ENCODE results near the gene SFPQ. TPM values are rescaled to one million over a fixed set of nuclear protein-coding genes. Genes with fewer than 3 reads are reported as not detected.

Gene SFPQ
- total RNA-seq, 1 experiment from 2014 or later, result 299 TPM

DNA sequence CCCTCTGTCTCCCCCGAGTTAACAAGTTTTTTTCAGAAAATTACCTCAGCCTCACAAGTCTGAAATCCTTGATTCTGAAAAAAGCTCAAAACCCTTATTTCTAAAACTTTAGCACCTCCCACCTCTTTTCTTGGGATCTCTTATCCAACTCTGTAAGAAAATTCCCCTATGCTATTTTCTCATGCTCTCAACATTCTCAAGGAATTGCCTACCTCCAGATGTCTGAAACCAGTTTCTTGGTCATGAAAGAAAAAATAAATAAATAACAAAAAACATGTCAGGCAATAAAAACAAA, 18.1 kb upstream of the SFPQ start:
- no peaks in the 10 kb centered on the region for H4K20me1 ChIP-seq (ENCODE audit: insufficient read depth)
- no peak overlapping the region for H2AFZ ChIP-seq
- TF ChIP-seq, protein P1, sequence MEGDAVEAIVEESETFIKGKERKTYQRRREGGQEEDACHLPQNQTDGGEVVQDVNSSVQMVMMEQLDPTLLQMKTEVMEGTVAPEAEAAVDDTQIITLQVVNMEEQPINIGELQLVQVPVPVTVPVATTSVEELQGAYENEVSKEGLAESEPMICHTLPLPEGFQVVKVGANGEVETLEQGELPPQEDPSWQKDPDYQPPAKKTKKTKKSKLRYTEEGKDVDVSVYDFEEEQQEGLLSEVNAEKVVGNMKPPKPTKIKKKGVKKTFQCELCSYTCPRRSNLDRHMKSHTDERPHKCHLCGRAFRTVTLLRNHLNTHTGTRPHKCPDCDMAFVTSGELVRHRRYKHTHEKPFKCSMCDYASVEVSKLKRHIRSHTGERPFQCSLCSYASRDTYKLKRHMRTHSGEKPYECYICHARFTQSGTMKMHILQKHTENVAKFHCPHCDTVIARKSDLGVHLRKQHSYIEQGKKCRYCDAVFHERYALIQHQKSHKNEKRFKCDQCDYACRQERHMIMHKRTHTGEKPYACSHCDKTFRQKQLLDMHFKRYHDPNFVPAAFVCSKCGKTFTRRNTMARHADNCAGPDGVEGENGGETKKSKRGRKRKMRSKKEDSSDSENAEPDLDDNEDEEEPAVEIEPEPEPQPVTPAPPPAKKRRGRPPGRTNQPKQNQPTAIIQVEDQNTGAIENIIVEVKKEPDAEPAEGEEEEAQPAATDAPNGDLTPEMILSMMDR (conservative IDR thresholded peaks at IDR 0.05), result no peak
- no peak for TF ChIP-seq EZH2 (IDR thresholded peaks at IDR 0.05; ENCODE audit: low read depth)
- no peak overlapping the region for H3K4me2 ChIP-seq
- no peaks in the 10 kb centered on the region for H3K79me2 ChIP-seq (ENCODE audit: low read depth)
- H3K27ac ChIP-seq, result no peak overlapping the region
- H3K4me1 ChIP-seq (replicated peaks; ENCODE audit: insufficient read depth), result no peaks in the 10 kb centered on the region
- no peak overlapping the region for H3K4me3 ChIP-seq
- CTCF ChIA-PET, result interaction anchor here (0.7 kb wide), 1 partner anchor 89 kb away, joined by 8 read pairs; no protein-coding TSS in a partner anchor
- intact Hi-C loops (cut with micrococcal nuclease; ENCODE audit: unreplicated experiment), result no loop called here
- no peak for DNase-seq
- H3K36me3 ChIP-seq (ENCODE audit: low read depth), result no peaks in the 10 kb centered on the region
- H3K9me2 ChIP-seq (ENCODE audit: insufficient read depth), result no peaks in the 10 kb centered on the region
- no TSS peak for BruUV-seq (replicated peaks)
- H3K9me3 ChIP-seq (ENCODE audit: insufficient read depth, low read depth), result no peaks in the 10 kb centered on the region
- H3K27me3 ChIP-seq (ENCODE audit: insufficient read depth, low read depth), result no peaks in the 10 kb centered on the region
- H3F3A ChIP-seq (ENCODE audit: insufficient read depth, low read depth), result no peaks in the 10 kb centered on the region
- POLR2A ChIA-PET (ENCODE audit: unreplicated experiment), result interaction anchor here (0.6 kb wide), 1 partner anchor 349 kb away, joined by 3 read pairs; no protein-coding TSS in a partner anchor

DNA sequence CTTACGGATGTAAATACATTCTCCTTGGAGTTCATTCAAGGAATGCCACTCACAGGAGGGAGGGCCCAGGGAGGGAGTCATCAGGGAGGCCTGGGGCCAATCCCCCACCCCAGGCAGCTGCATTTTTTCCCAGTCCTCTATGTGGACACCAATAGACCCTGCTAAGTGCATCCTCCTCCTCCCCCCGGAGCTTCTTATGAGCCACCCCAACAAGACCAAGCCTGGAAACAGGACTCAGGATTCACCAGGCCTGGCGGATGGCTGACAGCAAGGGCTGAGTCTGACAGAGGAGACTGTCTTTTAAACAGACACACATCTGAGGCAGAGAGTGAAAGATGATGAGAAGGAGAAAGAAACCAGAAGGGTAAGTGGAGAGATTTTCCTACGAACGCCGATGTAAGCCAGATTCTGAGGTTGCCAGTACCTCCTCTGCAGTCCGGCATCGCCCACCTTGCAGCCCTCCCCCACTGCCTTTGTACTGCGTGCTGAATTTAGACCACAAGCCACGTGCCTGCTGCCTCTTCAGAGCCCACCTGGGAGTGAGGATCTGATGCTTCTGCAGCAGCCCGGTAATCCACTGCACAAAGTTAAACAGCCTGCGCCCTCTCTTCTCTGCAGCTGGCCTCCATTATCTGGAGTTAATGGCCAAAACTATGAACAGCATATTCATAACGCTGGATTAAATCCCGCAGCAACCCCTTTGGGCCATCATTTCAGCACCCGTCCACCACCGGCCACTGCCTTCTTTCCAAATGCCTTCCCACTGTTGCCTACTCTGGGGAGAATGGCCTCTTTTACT, 17.6 kb upstream of the SFPQ start:
- intact Hi-C loops (cut with micrococcal nuclease; ENCODE audit: unreplicated experiment), result no loop called here
- TF ChIP-seq EZH2 (IDR thresholded peaks at IDR 0.05; ENCODE audit: low read depth), result no peak
- TF ChIP-seq, protein P1 (conservative IDR thresholded peaks at IDR 0.05), result no peak
- Histone ChIP-seq H3K4me3 (no peak overlapping the region), H3K4me2 (no peak overlapping the region), H4K20me1 (ENCODE audit: insufficient read depth) (no peaks in the 10 kb centered on the region), H3K9me3 (ENCODE audit: insufficient read depth, low read depth) (no peaks in the 10 kb centered on the region), H3K36me3 (ENCODE audit: low read depth) (no peaks in the 10 kb centered on the region), H3K9me2 (ENCODE audit: insufficient read depth) (no peaks in the 10 kb centered on the region), H3F3A (ENCODE audit: insufficient read depth, low read depth) (no peaks in the 10 kb centered on the region), H3K4me1 (replicated peaks; ENCODE audit: insufficient read depth) (no peaks in the 10 kb centered on the region), H3K27ac (no peak overlapping the region), H2AFZ (no peak overlapping the region), H3K27me3 (ENCODE audit: insufficient read depth, low read depth) (no peaks in the 10 kb centered on the region), H3K79me2 (ENCODE audit: low read depth) (no peaks in the 10 kb centered on the region)
- no TSS peak for BruUV-seq (replicated peaks)
- DNase-seq, result no peak
- ChIA-PET CTCF (no interaction called here), POLR2A (ENCODE audit: unreplicated experiment) (no interaction called here)

DNA sequence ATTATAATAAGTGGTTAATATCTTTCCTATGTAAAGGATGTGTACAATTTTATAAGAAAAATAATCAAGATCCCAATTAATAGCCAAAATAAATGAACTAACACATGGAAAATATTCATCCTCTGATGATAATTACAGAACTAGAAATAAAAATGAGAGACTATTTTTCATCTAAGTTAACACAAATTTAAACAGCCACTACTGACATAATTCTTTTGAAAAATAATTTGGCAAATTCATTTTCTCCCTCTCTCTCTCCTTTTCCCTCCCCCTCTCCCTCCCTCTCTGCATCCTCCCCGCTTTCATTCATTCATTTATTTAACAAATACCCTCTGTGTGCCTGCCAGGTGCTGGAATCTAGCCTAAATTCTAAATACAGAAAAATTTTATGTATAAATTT, 10.3 kb upstream of the SFPQ start:
- Histone ChIP-seq H2AFZ (no peak overlapping the region), H3K27ac (no peak overlapping the region), H3K4me3 (no peak overlapping the region), H3K4me2 (no peak overlapping the region), H3K9me2 (ENCODE audit: insufficient read depth) (no peaks in the 10 kb centered on the region), H3K79me2 (ENCODE audit: low read depth) (no peaks in the 10 kb centered on the region), H3K36me3 (ENCODE audit: low read depth) (no peaks in the 10 kb centered on the region), H3F3A (ENCODE audit: insufficient read depth, low read depth) (no peaks in the 10 kb centered on the region), H3K4me1 (replicated peaks; ENCODE audit: insufficient read depth) (no peaks in the 10 kb centered on the region), H3K9me3 (ENCODE audit: insufficient read depth, low read depth) (no peaks in the 10 kb centered on the region), H3K27me3 (ENCODE audit: insufficient read depth, low read depth) (no peaks in the 10 kb centered on the region), H4K20me1 (ENCODE audit: insufficient read depth) (no peaks in the 10 kb centered on the region)
- BruUV-seq (replicated peaks), result no TSS peak
- ChIA-PET CTCF (interaction anchor here (0.7 kb wide), 1 partner anchor 10 kb away, joined by 3 read pairs; no protein-coding TSS in a partner anchor), POLR2A (ENCODE audit: unreplicated experiment) (no interaction called here)
- no peak for TF ChIP-seq EZH2 (IDR thresholded peaks at IDR 0.05; ENCODE audit: low read depth)
- TF ChIP-seq, protein P1 (conservative IDR thresholded peaks at IDR 0.05), result no peak
- no peak for DNase-seq
- intact Hi-C loops (cut with micrococcal nuclease; ENCODE audit: unreplicated experiment), result loop anchor here (5.0 to 10.0 kb wide), 3 partner anchors 152 to 569 kb away; no protein-coding TSS in a partner anchor
